K562 (cell line): Measurements from ENCODE around the gene HMGXB3. TPM values are rescaled to one million over a fixed set of nuclear protein-coding genes. Genes with fewer than 3 reads are reported as not detected.
A peak's percentile ranks its signal among the peaks of the same experiment; 100 is the strongest.

Source experiments
- ATAC-seq: fragments of 200-7000 bp; cut with Tn5 transposase; 3 replicates; pipeline ENCODE4 v1.9.1; 2020; ENCODE audit warnings: moderate library complexity
- BruUV-seq: library from RNA; stranded (reverse); fragments of 400-500 nt; replicated peaks from 2 replicates; lab custom pipeline; 2021; lab: Mats Ljungman, UMichigan
- CTCF ChIA-PET: fragments of 300-600 bp; formaldehyde crosslinking; extraction: SDS; loops from one replicate; lab custom pipeline; 2021; ENCODE audit warnings: low intra/inter-chr PET ratio; lab: Yijun Ruan, JAX
- POLR2A ChIA-PET: fragments of 300-600, 350-650 bp; sonication (Branson Sonifier 250); formaldehyde crosslinking; extraction: SDS; loops from one replicate; lab custom pipeline; 2021; ENCODE audit warnings: antibody characterized with exemption, inconsistent platforms; lab: Yijun Ruan, JAX
- DNase-seq, 4 experiments: peaks; one replicate each; pipeline versions ENCODE4 v3.0.0 to v3.0.0-alpha.2; 2011 to 2018; ENCODE audit warnings: low spot score in 3 of 4, mixed read lengths in 3 of 4; ENCODE audit errors: extremely low read depth in 1 of 4
- FAIRE-seq: peaks from 2 replicates; lab custom pipeline; 2011; peaks lifted over from hg19 to GRCh38; lab: Jason Lieb, UNC
- H2AFZ ChIP-seq: 2 replicates; pipeline ENCODE4 v1.6.0; 2011; ENCODE audit warnings: low read depth, low read length, control low read depth, inconsistent platforms
- H3K27ac ChIP-seq: fragments of 200-600 bp; 3 replicates; pipeline ENCODE4 v1.8.0; 2011; ENCODE audit warnings: low read depth, mild to moderate bottlenecking, control low read depth, inconsistent platforms, low read length, moderate library complexity, mixed read lengths; ENCODE audit errors: extremely low read depth
- H3K27me3 ChIP-seq, 2 experiments: fragments of 300-600 bp in 1 of 2; 2 replicates in 1 of 2; 3 replicates in 1 of 2; pipeline versions ENCODE4 v1.6.0 to v1.8.0; 2011; ENCODE audit warnings: inconsistent platforms in 2 of 2, low read length in 2 of 2, mild to moderate bottlenecking in 1 of 2, mixed read lengths in 1 of 2, moderate library complexity in 1 of 2; ENCODE audit not compliant: control insufficient read depth in 2 of 2, insufficient read depth in 2 of 2
- H3K36me3 ChIP-seq: fragments of 300-600 bp; 3 replicates; pipeline ENCODE4 v1.8.0; 2011; ENCODE audit warnings: mild to moderate bottlenecking, low read length, inconsistent platforms; ENCODE audit not compliant: control insufficient read depth, insufficient read depth
- H3K4me1 ChIP-seq, 2 experiments: fragments of 200-600 bp in 1 of 2; replicated peaks in 1 of 2; 2 replicates in 1 of 2; 3 replicates in 1 of 2; pipeline versions ENCODE4 v1.5.1 to v1.8.0; 2011; ENCODE audit warnings: inconsistent platforms in 2 of 2, low read length in 2 of 2, mild to moderate bottlenecking in 1 of 2, mixed read lengths in 1 of 2, moderate library complexity in 1 of 2; ENCODE audit not compliant: control insufficient read depth in 2 of 2, insufficient read depth in 2 of 2
- H3K4me2 ChIP-seq: 2 replicates; pipeline ENCODE4 v1.6.1; 2011; ENCODE audit warnings: low read length, control low read depth, inconsistent platforms, mixed read lengths; ENCODE audit not compliant: insufficient read depth
- H3K4me3 ChIP-seq: fragments of 200-600 bp; sonication (generic), shearing (Covaris generic); 2 replicates; pipeline ENCODE4 v1.5.1; 2016; ENCODE audit warnings: control low read depth, inconsistent platforms
- H3K79me2 ChIP-seq: fragments of 200-600 bp; 3 replicates; pipeline ENCODE4 v1.8.0; 2011; ENCODE audit warnings: low read length, inconsistent platforms; ENCODE audit not compliant: control insufficient read depth, insufficient read depth
- H3K9ac ChIP-seq, 2 experiments: 2 replicates each; pipeline versions ENCODE4 v1.6.0 to v1.6.1; 2011; ENCODE audit warnings: low read depth in 2 of 2, low read length in 2 of 2, control low read depth in 1 of 2, inconsistent platforms in 1 of 2, mild to moderate bottlenecking in 1 of 2, mixed read lengths in 1 of 2; ENCODE audit not compliant: insufficient read depth in 1 of 2
- H3K9me1 ChIP-seq: one replicate; pipeline ENCODE4 v1.6.0; 2011; ENCODE audit warnings: inconsistent platforms, mild to moderate bottlenecking, low read length, moderate library complexity; ENCODE audit not compliant: control insufficient read depth, insufficient read depth
- H3K9me3 ChIP-seq: replicated peaks from 2 replicates; pipeline ENCODE4 v1.5.1; 2011; ENCODE audit warnings: low read depth, low read length, inconsistent platforms; ENCODE audit not compliant: control insufficient read depth, insufficient read depth
- H4K20me1 ChIP-seq: replicated peaks from 2 replicates; pipeline ENCODE4 v1.6.1; 2011; ENCODE audit warnings: low read length, inconsistent platforms, mixed read lengths; ENCODE audit not compliant: control insufficient read depth, insufficient read depth
- NFE2 ChIP-seq: IDR thresholded peaks from 2 replicates; pipeline ENCODE4 v1.6.1; 2014; ENCODE audit warnings: antibody characterized with exemption, low read depth
- SIX5 ChIP-seq, 2 experiments: IDR thresholded peaks; 2 replicates each; pipeline ENCODE4 v1.6.1; 2011; ENCODE audit warnings: low read length in 2 of 2, borderline replicate concordance in 1 of 2, low read depth in 1 of 2, mild to moderate bottlenecking in 1 of 2, moderate library complexity in 1 of 2; ENCODE audit not compliant: insufficient read depth in 1 of 2
- ZNF445 ChIP-seq: fragments of 250-450 bp; sonication (Bioruptor Pico); IDR thresholded peaks from 2 replicates; pipeline ENCODE4 v1.4.0; 2020; ENCODE audit warnings: low read depth, mild to moderate bottlenecking, moderate library complexity
- WGBS: fragments of 100-300 bp; shearing (Covaris generic); methylation state at CpG from one replicate; pipeline ENCODE4 v1.1.6; 2016; ENCODE audit warnings: low coverage, mixed read lengths; ENCODE audit not compliant: insufficient coverage; ENCODE audit errors: missing lambda C conversion rate; 5-methylcytosine and 5-hydroxymethylcytosine counted together
- in situ Hi-C: fragments of 300-500 bp; cut with MboI; formaldehyde crosslinking; loops from 4 replicates; pipeline ENCODE4 v1.15.0; 2018; ENCODE audit warnings: inconsistent platforms, mixed read lengths
- intact Hi-C: fragments of 100-400 bp; cut with micrococcal nuclease; formaldehyde crosslinking; loops from 2 replicates; pipeline ENCODE4 v1.14.2; 2022
- polyA plus RNA-seq, 8 experiments: library from polyadenylated mRNA; depleted of rRNA in 4 of 8; stranded (reverse) in 5 of 8; unstranded in 3 of 8; fragments of >200 nt; fragmentation: Nextera tagmentation in 2 of 8; fragmentation: Illumina TruSeq in 1 of 8; extraction: Ambion mirVana in 2 of 8; extraction: Trizol in 1 of 8; gene quantifications; 2 replicates each; pipeline versions ENCODE4 v1.2.1 to v1.2.3, GENCODE V29; 2011 to 2014; ENCODE audit warnings: inconsistent platforms in 1 of 8, missing spikeins in 1 of 8
- total RNA-seq, 7 experiments: library from RNA; depleted of rRNA in 6 of 7; stranded (reverse); fragments of >200 nt in 6 of 7; fragmentation: Illumina TruSeq in 2 of 7; extraction: Trizol in 2 of 7; gene quantifications; 2 replicates each; pipeline versions ENCODE4 v1.2.1 to v1.2.3, GENCODE V29; 2011 to 2021; ENCODE audit warnings: low replicate concordance in 1 of 7
- TF ChIP-seq, protein P1 (sequence below), 3 experiments: IDR thresholded peaks in 2 of 3; conservative IDR thresholded peaks in 1 of 3; 2 replicates each; pipeline ENCODE4 v1.5.1; 2011 to 2012; ENCODE audit warnings: low read length in 3 of 3, mild to moderate bottlenecking in 3 of 3, control low read depth in 2 of 3, improper control_type of control experiment in 1 of 3, inconsistent platforms in 1 of 3, low read depth in 1 of 3, mixed read lengths in 1 of 3, moderate library complexity in 1 of 3; ENCODE audit not compliant: insufficient read depth in 2 of 3
- TF ChIP-seq, protein P2 (sequence below): fragments of 450-650 bp; IDR thresholded peaks from 2 replicates; pipeline ENCODE4 v1.6.1; 2017; ENCODE audit warnings: antibody characterized with exemption
- TF ChIP-seq, protein P3 (sequence below): IDR thresholded peaks from 2 replicates; pipeline ENCODE4 v1.6.1; 2011; ENCODE audit warnings: borderline replicate concordance, low read depth, mild to moderate bottlenecking, moderate library complexity, low read length; ENCODE audit not compliant: insufficient read depth, poor library complexity, severe bottlenecking
- TF ChIP-seq, protein P4 (sequence below): fragments of 150-350 bp; conservative IDR thresholded peaks from 2 replicates; pipeline ENCODE4 v1.6.1; 2014; ENCODE audit warnings: low read length
- TF ChIP-seq, protein P5 (sequence below): fragments of 450-650 bp; formaldehyde crosslinking; IDR thresholded peaks from 2 replicates; pipeline ENCODE4 v1.4.0; 2020; ENCODE audit warnings: mild to moderate bottlenecking, moderate library complexity

The HMGXB3 gene
- total and polyA plus RNA-seq, 9 of the 15 experiments (the other 6 are each of a cell fraction or from before 2014, with no cell fraction given), result 1.8 to 44.1 (median 32.2) TPM

DNA sequence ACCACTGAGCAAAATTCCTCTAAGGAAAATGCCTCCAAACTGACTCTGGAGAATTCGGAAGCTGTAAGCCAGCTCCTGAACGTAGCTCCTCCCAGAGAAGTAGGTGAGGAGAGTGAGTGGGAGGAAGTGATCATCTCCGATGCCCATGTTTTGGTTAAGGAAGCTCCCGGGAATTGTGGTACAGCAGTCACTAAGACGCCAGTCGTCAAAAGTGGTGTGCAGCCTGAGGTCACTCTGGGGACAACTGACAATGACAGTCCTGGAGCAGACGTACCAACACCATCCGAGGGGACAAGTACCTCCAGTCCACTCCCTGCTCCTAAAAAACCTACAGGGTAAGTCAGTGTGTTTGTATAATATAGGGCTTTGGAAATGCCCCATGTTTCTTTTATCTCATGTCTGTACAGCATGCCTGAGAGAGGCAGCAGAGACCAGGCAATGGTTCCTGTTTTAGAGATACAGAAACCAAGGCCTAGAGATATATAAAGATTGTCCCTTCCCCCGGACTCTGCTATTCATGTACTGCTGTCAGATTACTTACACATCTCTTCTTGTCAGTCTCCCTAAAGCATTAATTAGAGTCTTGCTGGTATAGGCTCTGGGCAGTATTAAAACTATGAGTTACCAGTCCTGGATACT, 23.9 kb downstream of the HMGXB3 start:
- no peak for FAIRE-seq
- H3K9me3 ChIP-seq, result no peaks in the 10 kb centered on the region
- 63% methylated on average over 9 of the region's 9 CpGs for WGBS
- peak; percentile 53 for ATAC-seq
- in situ Hi-C loops (no loop called here), intact Hi-C loops (loop anchor here (2.0 to 10.0 kb wide), 3 partner anchors 90 to 330 kb away; partner anchors contain the start of gene TCOF1)
- BruUV-seq, result no TSS peak
- peak overlapping the region; percentile 7; the same call in 1 of the 3 replicates for H3K27ac ChIP-seq
- ChIA-PET POLR2A (interaction anchor here (0.6 to 1.4 kb wide), 4 partner anchors 17 to 382 kb away, joined by 3 to 4 read pairs (median 4); partner anchors contain the start of genes HMGXB3, SLC26A2 and TIGD6), CTCF (no interaction called here)
- H3K4me3 ChIP-seq, result no peak overlapping the region
- no peaks in the 10 kb centered on the region for H4K20me1 ChIP-seq
- no peaks in the 10 kb centered on the region for H3K9me1 ChIP-seq
- H3K4me1 ChIP-seq, result peaks cover 15 to 23% of the 10 kb centered on the region in 2 experiments; a peak in 4 of 5 replicates
- H3K9ac ChIP-seq, result peak overlapping the region in 1 of 2 experiments; percentile 11; a peak in 1 of 4 replicates
- H3K4me2 ChIP-seq, result no peak overlapping the region
- H2AFZ ChIP-seq, result no peak overlapping the region
- no peaks in the 10 kb centered on the region; the same call in 2 of the 3 replicates for H3K79me2 ChIP-seq
- H3K27me3 ChIP-seq, result no peaks in the 10 kb centered on the region
- peaks cover 95% of the 10 kb centered on the region for H3K36me3 ChIP-seq
- peak in 2 of 4 experiments; percentile 38 to 48 for DNase-seq
- TF ChIP-seq, protein P1, sequence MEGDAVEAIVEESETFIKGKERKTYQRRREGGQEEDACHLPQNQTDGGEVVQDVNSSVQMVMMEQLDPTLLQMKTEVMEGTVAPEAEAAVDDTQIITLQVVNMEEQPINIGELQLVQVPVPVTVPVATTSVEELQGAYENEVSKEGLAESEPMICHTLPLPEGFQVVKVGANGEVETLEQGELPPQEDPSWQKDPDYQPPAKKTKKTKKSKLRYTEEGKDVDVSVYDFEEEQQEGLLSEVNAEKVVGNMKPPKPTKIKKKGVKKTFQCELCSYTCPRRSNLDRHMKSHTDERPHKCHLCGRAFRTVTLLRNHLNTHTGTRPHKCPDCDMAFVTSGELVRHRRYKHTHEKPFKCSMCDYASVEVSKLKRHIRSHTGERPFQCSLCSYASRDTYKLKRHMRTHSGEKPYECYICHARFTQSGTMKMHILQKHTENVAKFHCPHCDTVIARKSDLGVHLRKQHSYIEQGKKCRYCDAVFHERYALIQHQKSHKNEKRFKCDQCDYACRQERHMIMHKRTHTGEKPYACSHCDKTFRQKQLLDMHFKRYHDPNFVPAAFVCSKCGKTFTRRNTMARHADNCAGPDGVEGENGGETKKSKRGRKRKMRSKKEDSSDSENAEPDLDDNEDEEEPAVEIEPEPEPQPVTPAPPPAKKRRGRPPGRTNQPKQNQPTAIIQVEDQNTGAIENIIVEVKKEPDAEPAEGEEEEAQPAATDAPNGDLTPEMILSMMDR (IDR thresholded peaks at IDR 0.05 in 2 of 3, conservative IDR thresholded peaks at IDR 0.05 in 1 of 3; ENCODE audit: insufficient read depth in 2 of 3, low read depth in 1 of 3, low read length in 3 of 3), result peak; percentile 35 to 64 (median 37); a peak in 5 of 6 replicates
- TF ChIP-seq, protein P2, sequence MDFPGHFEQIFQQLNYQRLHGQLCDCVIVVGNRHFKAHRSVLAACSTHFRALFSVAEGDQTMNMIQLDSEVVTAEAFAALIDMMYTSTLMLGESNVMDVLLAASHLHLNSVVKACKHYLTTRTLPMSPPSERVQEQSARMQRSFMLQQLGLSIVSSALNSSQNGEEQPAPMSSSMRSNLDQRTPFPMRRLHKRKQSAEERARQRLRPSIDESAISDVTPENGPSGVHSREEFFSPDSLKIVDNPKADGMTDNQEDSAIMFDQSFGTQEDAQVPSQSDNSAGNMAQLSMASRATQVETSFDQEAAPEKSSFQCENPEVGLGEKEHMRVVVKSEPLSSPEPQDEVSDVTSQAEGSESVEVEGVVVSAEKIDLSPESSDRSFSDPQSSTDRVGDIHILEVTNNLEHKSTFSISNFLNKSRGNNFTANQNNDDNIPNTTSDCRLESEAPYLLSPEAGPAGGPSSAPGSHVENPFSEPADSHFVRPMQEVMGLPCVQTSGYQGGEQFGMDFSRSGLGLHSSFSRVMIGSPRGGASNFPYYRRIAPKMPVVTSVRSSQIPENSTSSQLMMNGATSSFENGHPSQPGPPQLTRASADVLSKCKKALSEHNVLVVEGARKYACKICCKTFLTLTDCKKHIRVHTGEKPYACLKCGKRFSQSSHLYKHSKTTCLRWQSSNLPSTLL, result no peak
- no peak for TF ChIP-seq SIX5 (IDR thresholded peaks at IDR 0.05; ENCODE audit: borderline replicate concordance in 1 of 2, insufficient read depth in 1 of 2, low read depth in 1 of 2, low read length in 2 of 2)
- TF ChIP-seq, protein P3, sequence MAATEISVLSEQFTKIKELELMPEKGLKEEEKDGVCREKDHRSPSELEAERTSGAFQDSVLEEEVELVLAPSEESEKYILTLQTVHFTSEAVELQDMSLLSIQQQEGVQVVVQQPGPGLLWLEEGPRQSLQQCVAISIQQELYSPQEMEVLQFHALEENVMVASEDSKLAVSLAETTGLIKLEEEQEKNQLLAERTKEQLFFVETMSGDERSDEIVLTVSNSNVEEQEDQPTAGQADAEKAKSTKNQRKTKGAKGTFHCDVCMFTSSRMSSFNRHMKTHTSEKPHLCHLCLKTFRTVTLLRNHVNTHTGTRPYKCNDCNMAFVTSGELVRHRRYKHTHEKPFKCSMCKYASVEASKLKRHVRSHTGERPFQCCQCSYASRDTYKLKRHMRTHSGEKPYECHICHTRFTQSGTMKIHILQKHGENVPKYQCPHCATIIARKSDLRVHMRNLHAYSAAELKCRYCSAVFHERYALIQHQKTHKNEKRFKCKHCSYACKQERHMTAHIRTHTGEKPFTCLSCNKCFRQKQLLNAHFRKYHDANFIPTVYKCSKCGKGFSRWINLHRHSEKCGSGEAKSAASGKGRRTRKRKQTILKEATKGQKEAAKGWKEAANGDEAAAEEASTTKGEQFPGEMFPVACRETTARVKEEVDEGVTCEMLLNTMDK, result no peak
- TF ChIP-seq, protein P4, sequence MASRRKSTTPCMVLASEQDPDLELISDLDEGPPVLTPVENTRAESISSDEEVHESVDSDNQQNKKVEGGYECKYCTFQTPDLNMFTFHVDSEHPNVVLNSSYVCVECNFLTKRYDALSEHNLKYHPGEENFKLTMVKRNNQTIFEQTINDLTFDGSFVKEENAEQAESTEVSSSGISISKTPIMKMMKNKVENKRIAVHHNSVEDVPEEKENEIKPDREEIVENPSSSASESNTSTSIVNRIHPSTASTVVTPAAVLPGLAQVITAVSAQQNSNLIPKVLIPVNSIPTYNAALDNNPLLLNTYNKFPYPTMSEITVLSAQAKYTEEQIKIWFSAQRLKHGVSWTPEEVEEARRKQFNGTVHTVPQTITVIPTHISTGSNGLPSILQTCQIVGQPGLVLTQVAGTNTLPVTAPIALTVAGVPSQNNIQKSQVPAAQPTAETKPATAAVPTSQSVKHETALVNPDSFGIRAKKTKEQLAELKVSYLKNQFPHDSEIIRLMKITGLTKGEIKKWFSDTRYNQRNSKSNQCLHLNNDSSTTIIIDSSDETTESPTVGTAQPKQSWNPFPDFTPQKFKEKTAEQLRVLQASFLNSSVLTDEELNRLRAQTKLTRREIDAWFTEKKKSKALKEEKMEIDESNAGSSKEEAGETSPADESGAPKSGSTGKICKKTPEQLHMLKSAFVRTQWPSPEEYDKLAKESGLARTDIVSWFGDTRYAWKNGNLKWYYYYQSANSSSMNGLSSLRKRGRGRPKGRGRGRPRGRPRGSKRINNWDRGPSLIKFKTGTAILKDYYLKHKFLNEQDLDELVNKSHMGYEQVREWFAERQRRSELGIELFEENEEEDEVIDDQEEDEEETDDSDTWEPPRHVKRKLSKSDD, result no peak
- TF ChIP-seq, protein P5, sequence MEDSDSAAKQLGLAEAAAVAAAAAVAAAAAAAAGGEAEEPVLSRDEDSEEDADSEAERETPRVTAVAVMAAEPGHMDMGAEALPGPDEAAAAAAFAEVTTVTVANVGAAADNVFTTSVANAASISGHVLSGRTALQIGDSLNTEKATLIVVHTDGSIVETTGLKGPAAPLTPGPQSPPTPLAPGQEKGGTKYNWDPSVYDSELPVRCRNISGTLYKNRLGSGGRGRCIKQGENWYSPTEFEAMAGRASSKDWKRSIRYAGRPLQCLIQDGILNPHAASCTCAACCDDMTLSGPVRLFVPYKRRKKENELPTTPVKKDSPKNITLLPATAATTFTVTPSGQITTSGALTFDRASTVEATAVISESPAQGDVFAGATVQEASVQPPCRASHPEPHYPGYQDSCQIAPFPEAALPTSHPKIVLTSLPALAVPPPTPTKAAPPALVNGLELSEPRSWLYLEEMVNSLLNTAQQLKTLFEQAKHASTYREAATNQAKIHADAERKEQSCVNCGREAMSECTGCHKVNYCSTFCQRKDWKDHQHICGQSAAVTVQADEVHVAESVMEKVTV (CRISPR knock-in tag), result peak; percentile 61; the same call in 1 of the 2 replicates
- TF ChIP-seq ZNF445 (CRISPR knock-in tag), result no peak
- TF ChIP-seq NFE2, result no peak
